Endometrial microvascular endothelial cells (primary cell): ENCODE results near the gene SIK3. TPM values are rescaled to one million over a fixed set of nuclear protein-coding genes. Genes with fewer than 3 reads are reported as not detected.

Experiments used
- in situ Hi-C: cut with HindIII; loops from 2 replicates; pipeline ENCODE4 v1.10.0; 2017; ENCODE audit warnings: low sequenced_read_pairs, low pct_unique_long_range_greater_than_20kb; ENCODE audit errors: inconsistent ontology term
- total RNA-seq: library from RNA; depleted of rRNA; stranded (reverse); fragments of >200 nt; gene quantifications from one replicate; pipeline ENCODE4 v1.2.3, GENCODE V29; 2015; ENCODE audit errors: inconsistent ontology term

The SIK3 gene
- total RNA-seq, 1 donor from 2014 or later: 7.9 TPM

DNA sequence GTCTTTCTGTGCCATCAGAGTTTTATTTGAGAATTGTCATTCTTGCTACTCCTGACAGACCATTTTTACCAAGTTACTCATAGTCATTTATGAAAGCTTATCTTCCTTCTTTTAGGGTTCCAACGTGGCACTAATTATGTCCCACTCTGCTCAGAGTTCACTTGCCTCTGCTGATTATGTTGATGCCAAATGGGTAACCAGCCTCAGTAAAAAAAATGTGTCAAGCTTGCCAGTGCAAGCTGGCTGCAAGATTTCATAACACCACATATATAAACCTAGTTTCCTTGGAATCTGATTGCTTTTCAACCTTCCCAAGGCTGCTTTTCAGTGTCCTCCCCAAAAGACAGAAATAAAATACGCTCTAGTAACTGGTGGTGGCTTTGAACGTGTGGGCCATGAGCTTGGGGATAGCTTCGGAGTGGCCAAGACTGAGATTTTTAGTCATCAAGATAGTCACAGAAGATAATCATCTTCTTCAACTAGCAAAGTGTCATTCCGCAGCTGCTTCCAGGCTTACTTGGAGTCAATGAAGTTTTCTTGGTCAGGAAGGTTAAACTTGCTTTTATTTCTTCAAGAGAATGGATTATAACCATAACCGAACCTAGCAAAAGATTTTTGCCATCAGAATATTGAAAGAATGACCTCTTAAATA is 231.3 kb downstream of the SIK3 start:
- in situ Hi-C loops: no loop called here

DNA sequence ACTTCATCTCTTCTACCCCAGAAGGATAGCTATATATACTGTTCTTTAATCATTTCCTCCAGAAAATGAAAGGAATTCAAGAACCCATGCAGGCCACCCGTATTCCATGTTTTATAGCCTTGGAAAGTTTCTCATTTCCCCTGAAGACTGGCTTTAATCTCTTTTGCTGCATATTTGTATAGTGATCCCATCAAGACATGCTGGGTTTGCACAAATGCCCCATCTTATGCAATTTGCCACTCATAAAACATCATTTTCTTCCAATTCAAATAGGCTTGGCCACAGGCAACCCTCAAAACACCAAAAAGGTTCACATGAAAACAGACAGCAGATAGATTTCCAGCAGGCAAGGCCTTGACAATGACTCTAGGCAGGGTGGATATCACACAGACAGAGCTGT is 232.5 kb downstream of the SIK3 start:
- in situ Hi-C loops: no loop called here

DNA sequence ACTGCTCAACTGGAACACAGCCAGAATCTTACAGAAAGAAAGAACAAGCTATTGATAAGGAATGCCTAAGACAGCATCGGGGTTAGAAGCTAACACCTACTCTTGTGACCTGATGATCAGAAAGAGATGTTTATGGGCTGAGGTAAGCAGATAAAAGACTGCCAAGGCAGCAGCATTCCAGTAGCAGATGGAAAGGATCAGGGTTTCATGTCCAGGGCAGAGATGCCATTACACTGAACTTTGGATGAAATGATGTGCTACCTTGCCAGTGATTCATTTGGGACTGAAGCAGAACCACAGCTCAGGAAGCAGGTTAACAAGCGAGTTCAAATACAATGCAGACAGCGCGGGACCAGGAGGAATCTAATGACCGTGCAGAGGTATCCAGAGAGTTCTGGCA is 233.7 kb downstream of the SIK3 start:
- in situ Hi-C loops: no loop called here

DNA sequence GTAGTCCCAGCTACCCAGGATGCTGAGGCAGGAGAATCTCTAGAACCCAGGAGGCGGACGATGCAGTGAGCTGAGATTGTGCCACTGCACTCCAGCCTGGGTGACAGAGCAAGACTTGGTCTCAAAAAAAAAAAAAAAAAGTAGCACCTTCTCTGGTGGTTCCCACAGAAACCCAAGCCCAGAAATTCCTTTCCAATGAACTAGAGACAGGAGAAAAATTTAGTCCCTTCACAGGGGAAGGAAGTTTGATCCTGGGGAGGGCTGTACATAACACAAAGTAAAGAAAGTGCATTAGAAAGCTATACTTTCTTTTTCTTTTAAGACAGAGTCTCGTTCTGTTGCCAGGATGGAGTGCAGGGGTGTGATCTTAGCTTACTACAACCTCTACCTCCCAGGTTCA is 235.3 kb downstream of the SIK3 start:
- in situ Hi-C loops: no loop called here

DNA sequence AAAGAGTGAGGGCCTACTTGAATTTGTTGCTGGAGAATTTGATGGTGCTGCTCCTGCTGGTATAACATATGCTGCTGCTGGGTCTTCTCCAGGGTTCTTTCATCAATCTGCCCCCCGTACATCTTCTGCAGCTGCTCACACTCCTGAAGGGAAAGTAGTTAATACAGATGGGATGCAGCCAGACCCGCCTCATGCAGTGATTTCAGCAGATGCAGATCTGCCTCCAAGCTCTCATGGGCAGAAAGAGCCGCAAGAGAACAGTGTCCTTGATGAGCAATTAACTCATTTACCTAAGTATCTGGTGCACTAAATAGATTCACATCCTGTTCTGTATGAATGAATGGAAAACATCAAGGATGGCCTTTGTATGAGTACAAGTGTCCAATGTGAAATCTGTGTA is 236.0 kb downstream of the SIK3 start:
- in situ Hi-C loops: no loop called here

DNA sequence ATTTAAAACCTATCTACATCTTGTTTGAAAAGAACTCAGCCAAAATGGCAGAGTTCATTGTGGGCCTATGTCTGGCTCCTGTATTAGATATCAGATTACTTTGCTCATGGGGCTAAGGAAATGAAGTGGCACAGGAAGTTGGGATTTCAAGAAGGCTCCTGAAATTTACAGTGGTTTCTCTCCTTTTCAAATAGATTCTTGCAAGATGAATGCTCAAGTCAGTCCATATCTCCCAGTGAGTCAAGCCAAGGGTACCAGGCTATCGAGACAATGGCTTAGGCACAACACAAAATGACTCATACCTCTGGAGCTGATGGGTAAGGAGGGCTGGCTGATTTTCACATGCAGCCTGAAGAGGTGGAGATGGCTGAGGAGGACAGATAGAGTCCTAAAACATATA is 236.7 kb downstream of the SIK3 start:
- in situ Hi-C loops: no loop called here

DNA sequence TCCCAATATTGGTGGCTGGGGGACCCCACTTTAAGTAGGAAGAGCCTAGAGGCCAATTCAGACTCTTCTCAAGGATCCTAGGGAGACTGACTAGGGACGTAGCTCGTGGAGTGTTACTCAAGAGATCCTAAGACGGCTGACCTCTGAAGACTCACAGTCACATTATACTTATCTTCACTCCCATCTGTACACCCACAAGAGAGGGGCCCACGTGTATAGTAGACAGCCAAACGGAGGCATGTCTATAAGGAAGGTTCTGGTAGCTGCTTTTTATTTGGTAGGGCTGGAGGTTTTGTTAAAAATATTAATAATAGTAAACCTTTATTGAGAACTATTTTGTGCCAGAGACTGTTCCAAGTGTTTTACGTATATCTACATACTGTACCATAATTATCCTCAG is 237.9 kb downstream of the SIK3 start:
- in situ Hi-C loops: no loop called here

DNA sequence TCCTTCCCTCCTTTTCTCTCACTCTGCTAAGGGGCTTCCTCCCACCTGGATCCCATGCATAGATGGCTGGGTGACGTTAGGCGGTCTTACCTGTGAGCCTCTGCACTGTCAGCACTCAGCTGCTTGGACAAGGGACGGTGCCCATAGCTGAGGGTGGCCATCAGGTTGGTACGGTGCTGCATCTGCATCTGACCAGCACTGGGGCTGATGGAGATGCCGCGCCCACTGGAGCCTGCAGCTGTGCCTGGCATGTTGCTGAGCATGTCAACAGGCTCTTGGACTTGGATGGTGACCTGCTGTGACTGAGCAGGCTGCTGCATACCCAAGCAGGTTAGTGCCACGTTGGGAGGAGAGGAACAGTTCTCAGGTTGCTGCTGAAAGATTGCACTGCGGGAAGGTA is 239.1 kb downstream of the SIK3 start:
- in situ Hi-C loops: no loop called here

DNA sequence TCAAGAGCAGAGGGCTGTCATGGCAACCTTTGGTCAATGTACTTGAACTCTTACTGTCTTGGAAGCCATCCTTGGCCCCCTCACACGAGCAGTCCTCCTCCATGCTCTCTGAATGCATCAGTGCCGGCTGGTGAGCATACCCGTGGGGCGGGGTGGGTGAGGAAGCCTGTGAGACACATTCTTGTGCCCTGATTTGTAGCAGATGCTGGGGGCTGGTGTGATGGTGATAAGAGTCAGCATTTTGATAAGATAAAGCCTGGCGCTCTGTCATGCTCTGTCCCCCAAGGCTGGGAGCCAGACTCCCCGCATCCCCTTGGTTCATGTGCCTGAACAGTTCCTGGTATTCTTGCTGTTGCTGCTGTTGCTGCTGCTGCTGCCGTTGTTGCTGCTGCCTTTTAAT is 240.3 kb downstream of the SIK3 start:
- in situ Hi-C loops: no loop called here

DNA sequence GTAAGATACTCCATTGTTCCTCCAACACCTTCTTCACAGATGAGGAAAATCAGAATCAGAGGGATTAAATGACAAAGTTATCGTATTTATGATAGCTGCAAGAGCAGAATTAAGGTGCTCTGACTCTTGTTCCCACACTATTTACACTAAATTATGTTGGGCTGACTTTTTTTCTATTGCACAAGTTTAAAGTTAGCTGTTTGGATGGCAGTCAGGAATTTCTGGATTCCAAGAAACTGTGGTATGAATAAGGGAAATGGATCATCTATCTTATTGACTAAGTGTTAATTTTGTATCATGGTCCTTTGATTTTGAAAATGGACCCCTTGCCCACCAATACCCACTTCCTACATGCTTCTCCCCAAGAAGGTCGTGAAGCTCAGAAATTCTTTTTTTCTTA is 240.9 kb downstream of the SIK3 start:
- in situ Hi-C loops: no loop called here

DNA sequence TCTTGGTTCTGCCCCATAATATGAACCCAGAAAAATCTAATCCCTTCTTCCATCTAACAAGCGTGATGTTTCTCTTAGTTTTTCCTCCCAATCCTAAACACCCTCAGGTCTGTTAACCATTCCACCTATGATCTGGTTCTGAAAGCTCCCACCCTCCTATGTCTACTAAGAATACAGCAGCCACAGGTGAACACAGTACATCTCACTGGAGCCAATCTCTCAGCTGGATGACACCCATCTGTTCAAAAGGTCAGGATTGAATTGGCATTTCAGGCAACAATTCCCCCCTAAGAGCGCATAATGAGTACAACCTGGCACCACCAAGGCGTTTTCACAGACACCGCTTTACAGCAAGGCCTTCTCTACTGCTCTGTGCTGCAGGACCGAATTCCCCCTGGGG is 241.8 kb downstream of the SIK3 start:
- in situ Hi-C loops: no loop called here

DNA sequence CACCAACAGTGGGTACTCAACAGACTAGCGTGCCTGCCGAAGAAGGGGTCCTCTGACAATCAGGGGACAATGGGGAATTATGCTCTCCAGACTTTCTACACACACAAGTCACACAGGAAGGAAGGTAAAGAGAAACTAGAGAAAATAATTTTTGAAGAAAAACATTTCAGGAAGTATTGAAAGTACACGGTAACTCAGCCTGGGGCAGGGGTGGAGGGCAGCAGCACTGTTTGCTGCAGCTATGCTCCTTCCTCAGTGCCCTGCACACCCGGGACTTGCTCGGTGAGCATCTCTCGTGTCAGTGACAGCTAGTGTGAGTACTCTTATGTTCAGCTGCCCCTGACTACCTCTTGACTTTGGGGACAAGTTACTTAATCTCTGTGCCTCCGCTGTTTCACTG is 242.8 kb downstream of the SIK3 start:
- in situ Hi-C loops: no loop called here

DNA sequence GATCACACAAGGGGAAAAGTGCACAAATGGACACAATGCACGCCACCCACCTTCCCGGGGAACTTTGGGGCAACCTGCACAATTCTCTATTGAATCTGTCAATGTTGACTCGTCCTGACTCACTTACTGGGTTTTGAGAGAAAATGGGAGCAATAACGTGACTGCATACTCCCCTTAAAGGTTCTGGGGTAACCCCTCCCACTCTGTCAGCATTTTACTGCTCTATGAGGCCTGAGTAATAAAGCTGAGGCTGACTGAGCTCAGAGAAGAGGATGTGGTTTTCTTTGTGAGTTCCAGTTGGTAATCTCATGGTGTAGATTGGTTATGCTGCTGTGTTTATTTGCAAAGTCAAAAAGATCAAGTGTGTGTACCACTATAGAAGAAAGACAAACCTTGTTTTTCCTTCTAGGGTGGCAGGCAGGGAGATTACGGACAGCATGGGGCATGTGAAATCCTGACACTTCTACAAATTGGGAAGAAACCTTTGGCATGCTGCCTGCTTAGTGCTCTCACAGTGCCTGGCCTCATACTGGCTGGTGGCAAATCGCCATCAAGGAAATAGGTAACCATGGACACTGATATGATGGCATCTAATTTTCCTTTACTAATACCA is 244.7 kb downstream of the SIK3 start:
- in situ Hi-C loops: no loop called here

DNA sequence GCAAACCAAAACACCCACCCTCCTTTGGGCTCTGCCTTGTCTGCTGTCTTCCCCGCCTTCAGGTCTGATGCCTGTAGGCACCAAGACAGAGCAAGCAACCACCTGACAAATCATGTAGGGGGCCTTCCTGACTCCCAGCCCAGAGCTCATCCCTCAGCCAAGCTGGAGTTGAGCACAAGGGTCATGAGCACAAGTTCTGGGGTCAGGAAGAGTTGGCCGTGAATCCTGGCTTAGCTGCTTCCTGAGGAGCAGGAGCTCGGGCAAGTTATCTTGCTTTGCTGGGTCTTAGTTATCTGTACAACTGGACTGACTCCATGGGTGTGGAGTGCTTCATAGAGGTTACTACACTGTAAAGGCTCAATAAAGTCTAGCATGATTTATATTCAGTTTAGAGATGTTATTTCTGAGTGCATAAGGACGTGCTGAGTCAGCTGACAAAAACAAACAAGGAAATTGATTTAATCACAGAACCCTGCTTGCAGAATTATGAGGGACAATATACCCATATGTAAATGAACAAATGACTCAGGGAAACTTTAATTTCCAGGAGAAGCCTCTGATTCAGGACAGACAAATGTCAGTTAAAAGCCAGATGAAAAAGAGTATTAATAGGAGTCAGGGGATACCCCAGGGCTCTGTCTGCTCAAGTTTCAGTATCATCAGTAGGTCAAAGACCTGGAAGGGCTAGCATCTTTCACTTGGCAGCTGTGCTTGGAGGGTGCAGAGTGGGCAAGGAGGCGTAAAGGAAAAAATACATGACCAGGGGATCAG is 245.8 kb downstream of the SIK3 start:
- in situ Hi-C loops: no loop called here

DNA sequence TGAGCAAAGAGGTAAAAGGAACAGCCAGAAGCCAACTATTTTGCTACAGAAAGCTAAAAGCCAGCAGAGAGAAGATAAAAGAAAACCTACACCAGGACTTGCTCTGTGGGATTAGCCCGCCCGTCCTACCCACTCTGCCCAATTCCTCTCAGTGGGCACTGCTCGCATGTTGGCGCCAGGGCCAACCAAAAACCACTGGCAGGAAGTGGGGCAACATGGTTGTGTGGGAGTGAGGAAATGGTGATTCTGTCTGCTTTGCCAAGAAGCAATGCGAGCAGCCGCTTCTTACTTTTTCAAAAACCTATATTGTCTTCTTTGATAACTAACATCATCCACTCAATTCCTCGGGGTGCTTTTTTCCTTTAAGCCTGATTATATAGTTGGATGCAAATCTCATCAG is 246.6 kb downstream of the SIK3 start:
- in situ Hi-C loops: no loop called here

DNA sequence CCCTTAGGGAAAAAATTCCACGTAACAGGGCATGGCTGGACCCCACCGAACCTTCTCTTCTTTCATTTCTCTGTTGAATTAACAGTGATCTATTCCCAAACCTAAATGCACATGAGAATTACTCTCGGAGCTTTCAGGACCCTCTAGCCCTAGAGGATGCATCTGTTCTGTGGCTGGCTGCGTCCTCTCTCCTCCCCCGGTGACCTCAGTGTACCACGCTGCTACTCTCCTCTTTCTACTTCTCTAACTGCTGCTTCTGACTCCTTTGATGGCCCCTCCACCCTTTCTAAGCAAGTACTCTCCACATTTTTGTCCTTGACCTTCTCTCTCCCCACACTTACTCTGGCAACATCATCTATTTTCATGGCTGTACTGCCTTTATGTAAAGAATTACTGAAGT is 248.7 kb downstream of the SIK3 start:
- in situ Hi-C loops: no loop called here

DNA sequence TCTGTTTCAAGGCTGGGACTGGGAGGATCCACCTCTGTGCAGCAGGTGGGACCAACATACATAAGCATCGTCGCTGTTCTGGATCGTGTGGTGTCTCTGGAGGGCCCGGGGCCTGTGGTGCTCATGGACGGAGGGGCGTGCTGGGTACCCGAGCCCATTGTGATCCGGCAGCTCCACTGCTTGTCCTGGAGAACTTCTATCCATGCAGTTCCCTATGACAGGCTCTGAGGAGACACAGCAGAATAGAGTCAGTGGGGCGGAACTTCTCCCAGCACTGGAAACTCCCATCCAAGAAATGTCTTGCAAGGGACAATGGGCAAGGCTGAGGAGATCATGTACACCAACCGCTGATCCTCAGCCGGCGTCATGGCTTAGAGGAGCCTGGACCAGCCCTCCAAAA is 249.2 kb downstream of the SIK3 start:
- in situ Hi-C loops: no loop called here

DNA sequence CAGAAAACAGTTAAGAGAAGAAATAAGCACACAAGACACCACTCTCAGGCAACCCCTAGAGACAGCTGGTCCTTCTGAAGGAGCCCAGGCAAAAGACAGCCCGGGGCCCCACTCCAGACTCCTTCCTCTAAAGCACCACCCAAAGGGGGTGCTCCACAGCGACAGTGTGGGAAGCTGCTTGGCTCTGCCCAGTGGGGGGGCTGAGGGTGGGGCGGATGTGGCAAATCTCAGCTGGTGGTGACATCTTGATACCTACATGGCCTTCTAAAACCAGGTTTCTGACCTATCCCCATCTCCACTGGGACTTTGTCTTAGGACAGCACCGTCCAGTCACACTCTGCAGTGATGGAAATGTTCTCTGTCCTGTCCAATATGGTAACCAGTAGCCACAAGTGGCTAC is 250.6 kb downstream of the SIK3 start:
- in situ Hi-C loops: no loop called here

DNA sequence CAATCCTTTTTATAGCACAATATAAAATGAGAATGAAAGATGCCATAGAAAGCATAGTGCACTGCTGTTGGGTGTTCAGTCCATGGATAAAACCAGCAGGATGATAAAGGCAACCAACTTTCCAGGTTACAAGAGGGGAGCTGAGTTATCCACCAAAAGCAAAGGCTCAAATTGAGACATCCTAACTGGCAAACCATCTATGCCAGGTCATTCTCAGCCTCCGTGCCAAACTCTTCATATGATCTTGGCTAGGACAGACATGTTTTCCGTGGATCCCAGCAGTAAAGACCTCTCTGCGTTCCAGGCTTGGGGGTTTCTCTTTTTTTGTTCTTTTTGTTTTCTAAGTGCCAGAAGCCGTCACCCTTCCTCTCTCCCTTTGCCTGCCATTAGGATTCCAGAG is 253.5 kb downstream of the SIK3 start:
- in situ Hi-C loops: no loop called here

DNA sequence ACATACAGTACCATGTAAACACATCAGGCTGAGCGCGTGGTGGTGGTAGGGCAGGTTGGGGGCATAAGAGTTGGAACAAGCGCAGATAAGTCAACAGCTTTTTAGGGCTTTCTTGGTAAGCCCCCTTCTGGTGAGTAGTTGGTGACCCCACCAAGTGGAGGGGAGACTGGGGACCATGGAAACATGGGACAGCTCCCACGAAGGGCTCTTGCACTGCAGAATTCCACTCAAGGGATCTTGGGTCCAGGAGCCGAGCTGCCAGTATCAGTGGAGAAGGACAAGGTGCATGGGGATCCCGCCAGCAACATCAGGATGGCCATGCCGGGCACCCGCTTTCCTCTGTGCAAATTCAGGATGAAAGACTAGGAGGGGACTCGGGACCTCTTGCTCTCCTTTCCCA is 254.6 kb downstream of the SIK3 start:
- in situ Hi-C loops: no loop called here
